Measurements from ENCODE around the gene SLC9A7.

Gene SLC9A7

DNA sequence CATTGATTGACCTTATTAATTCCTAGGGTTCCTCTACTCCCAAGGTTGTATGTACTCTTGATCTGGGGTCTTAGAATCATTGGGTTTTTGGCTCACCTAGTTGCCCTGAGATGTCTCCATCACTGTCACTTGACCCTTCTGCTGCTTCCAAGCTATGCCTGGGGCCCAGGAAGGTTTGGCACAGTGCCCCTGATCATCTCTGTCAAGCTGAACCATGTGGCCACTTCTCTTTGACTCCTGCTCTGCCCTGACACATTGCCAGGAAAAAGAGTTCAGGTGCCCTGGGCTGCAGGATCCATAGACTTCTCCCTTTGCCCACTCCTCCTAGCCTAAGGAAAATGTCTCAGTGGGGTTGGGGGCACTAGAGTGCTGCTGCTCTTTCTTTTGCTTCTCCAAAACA is 189.3 kb downstream of the SLC9A7 start:
- no peak for DNase-seq

DNA sequence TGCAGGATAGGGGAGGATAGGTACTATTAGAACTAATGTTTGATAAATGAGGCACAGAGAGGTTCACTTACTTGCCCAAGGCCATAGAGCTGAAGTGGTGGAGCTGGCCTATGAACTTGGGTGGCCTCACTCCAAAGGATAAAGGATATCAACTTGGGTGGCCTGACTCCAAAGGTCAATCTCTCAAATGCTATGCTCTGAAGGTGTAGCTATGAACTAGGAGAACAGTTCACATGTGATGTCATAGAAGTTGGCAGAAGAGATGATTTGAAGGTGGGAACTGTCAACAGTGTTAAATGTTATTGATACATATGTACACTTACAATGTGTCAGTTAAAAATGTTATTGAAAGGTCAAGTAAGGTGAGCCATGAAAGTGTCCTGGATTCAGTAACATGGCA is 191.5 kb downstream of the SLC9A7 start:
- no peak for DNase-seq

DNA sequence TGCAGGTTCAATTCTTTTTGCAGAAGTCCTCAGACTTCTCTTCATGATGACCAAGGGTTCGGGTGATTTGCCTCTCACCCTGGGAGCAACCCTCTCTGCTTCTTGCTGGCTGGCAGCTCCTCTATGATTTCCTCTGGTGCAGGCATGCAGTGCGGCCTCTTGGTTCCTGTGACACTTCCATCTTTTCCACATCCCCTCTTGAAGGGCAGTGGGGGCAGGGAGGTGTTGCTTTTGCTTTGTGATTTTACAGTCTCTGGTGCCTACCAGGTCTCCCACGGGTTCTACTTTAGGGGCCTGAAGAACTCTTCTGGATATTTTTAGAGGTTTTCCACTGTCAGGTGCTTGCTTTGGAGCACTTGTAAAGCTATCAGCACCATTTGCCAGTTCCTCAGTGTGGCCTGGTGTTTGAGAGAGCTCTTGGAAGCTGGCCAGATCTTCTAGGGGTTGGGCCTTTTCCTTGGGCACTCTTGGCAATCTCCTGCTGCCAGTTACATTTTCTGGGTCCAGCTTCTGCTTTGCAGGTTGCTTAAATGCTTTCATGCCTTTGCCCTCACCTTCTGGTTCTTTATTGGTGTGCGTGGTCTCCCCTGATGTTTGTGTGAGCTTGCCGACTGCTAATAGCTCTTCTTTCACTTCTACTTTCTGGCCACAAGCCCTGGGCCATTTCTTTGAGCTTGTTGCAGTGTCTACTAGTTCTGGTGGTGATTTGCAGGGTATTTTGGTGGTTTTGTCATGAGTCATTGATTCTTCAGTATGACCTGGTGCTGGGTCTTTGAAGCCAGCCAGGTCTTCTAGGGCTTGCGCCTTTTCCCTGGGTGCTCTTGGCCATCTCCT is 196.9 kb downstream of the SLC9A7 start:
- no peak for DNase-seq

DNA sequence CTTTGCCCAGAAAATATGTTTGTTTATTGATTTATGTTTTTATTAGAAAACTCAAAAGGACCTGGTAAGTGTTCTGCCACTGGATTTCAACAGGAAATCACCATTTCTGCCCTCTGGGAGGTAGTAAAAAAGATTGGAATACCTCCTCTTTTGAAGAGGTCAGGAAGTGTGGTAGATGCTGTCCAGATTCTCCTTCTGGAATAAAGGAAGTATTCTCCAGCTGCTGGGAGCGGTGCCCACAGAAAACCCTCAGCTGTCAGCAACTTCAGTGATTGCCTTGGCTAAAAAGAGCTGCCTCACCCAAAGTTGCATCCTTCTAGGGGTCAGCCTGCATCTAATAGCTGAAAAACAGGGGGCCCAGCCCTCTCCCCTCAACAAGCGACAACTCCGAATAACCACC is 199.9 kb downstream of the SLC9A7 start:
- DNase-seq, result no peak

DNA sequence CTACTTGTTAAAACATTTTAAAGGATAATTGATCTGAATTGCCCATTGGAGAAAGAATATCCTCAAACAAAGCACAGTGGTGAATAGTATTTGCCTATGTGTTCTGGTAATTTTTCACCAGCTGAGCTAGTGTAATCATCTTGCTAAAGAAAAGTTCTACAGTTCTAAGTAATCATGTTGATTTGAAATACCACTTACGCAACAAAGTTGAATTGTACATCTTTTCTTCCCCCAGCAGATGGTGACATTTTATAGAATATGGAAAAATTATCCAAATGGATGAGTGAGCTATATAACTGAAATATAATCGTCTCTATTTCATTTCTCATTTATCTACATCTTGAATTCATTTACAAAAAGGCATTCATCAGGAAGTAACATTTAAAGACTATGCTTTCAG is 204.0 kb downstream of the SLC9A7 start:
- DNase-seq, result no peak

DNA sequence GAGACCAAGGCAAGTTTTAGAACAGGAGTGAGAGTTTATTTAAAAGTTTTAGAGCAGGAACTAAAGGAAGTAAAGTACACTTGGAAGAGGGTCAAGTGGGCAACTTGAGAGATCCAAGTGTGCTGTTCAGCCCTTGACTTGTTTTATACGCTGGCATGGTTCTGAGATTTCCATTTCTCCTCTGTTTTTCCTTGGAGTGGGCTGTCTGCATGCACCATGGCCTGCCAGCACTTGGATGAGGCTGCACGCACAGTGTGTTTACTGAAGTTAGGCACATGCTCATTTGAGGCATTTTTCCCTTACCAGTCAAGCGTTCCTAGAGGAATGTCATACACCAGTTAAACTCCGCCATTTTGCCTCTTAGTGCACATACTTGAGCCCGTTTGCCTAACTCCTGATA is 205.0 kb downstream of the SLC9A7 start:
- DNase-seq, result no peak

DNA sequence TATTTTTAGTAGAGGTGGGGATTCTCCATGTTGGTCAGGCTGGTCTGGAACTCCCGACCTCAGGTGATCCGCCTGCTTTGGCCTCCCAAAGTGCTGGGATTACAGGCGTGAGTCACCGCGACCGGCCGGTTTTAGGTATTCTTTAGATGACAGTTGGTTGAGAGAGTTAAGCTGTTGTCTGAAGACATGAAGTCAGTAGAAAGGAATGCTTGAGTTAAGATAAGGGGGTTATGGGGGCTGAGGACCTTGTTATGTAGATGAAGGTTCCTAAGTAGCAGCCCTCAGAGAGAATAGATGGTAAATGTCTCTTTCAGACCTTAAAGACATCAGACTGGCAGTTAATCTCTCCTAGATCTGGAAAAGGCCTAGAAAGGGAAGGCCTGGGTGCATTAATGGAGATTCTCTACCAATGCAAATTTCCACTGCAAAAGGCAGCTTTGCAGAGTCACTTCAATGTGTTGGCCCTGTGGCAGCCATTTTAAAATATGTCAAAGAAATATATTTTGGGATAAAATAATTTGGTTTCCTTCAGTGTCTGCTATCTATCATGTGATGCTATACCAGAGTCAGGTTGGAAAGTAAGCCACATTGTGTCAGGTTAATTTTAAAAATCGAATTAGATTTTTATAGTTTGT is 207.3 kb downstream of the SLC9A7 start:
- DNase-seq, result no peak

DNA sequence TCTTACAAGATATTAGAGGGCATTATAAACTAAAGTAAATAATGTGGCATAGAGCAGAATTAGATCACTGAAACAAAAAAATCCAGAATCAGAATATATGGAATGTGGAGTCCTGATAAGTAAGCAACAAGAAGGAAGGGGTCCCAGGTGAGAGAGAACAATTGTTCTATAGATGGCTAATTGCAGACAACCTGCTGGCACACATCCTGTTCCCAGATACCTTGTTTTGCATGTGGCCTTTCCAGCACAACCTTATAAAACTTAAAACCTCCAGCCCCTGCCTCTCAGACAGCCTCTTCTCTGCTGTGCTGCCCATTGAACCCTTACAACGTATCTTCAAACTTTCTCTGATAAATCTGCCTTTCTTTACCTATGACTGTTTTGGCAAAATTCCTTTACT is 209.0 kb downstream of the SLC9A7 start:
- no peak for DNase-seq

All from activated CD8-positive, alpha-beta memory T cell treated with anti-CD3 and anti-CD28 coated beads, Interleukin-2, amount 50 U/mL, for 48 hours (primary cell).